SK-N-MC (cell line): Measurements from ENCODE around the gene TMEM132D.

Experiments used
- DNase-seq: peaks from one replicate; pipeline ENCODE4 v3.0.0-alpha.2; 2011; ENCODE audit warnings: low read depth, low spot score
- H3K27ac ChIP-seq: fragments of 200-600 bp; sonication (generic); 2 replicates; pipeline ENCODE4 v1.5.1; 2016; ENCODE audit warnings: mixed run types
- H3K36me3 ChIP-seq: fragments of 200-600 bp; sonication (generic); 2 replicates; pipeline ENCODE4 v1.6.1; 2017; ENCODE audit warnings: antibody characterized with exemption, low read length, mixed read lengths; ENCODE audit not compliant: insufficient read depth
- H3K4me3 ChIP-seq: fragments of 200-600 bp; sonication (generic); 2 replicates; pipeline ENCODE4 v1.5.1; 2016
- H3K9ac ChIP-seq: fragments of 200-600 bp; sonication (generic); 2 replicates; pipeline ENCODE4 v1.8.0; 2017; ENCODE audit warnings: mixed run types, mixed read lengths; ENCODE audit not compliant: insufficient read length
- H3K9me3 ChIP-seq: fragments of 200-600 bp; sonication (generic); 2 replicates; pipeline ENCODE4 v1.6.1; 2017; ENCODE audit warnings: low read depth, mild to moderate bottlenecking, antibody characterized with exemption, low read length, moderate library complexity, mixed read lengths
- EZH2 ChIP-seq: fragments of 200-600 bp; sonication (generic); IDR thresholded peaks from one replicate; pipeline ENCODE4 v1.6.1; 2017; ENCODE audit warnings: antibody characterized with exemption
- FOXP2 ChIP-seq: optimal IDR thresholded peaks from 2 replicates; pipeline ENCODE3; 2011; ENCODE audit warnings: mild to moderate bottlenecking, moderate library complexity; ENCODE audit not compliant: insufficient read depth; ENCODE audit errors: extremely low read length, control extremely low read depth
- POLR2AphosphoS5 ChIP-seq: IDR thresholded peaks from 2 replicates; pipeline ENCODE4 v1.6.1; 2012; ENCODE audit warnings: mild to moderate bottlenecking, low read depth, low read length, borderline replicate concordance

The TMEM132D gene

DNA sequence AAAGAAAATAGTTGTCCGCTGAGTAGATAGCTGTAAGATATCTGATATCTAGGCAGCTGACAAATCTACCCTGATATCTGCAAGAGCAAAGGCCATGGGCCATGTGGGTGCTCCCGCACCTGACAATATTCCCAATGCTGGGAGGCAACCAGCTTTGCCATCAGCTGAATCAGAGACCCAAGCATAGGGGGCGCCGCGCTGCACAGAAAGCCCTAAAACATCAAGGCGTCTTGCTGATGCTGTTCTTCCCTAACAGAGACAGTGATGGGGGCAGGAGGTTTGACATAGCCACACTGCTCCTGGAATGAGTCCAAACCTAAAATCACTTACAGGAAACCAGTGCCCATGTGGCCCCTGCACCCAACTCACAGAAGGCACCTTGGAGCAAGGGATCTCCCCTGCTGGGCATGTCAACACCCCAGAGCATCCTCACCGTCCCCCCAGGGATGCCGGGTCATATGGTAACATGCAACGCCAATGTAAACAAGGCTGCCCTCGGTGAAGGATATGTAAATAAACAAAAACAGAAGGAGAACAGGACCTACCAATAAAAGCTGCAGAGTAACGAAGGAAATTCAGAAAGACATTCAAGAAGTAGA lies 199.5 kb downstream of the TMEM132D start:
- Histone ChIP-seq H3K9ac (no peak overlapping the region), H3K4me3 (no peak overlapping the region), H3K9me3 (no peaks in the 10 kb centered on the region), H3K36me3 (no peaks in the 10 kb centered on the region), H3K27ac (no peak overlapping the region)
- DNase-seq: no peak
- TF ChIP-seq POLR2AphosphoS5 (no peak), EZH2 (no peak), FOXP2 (no peak)

DNA sequence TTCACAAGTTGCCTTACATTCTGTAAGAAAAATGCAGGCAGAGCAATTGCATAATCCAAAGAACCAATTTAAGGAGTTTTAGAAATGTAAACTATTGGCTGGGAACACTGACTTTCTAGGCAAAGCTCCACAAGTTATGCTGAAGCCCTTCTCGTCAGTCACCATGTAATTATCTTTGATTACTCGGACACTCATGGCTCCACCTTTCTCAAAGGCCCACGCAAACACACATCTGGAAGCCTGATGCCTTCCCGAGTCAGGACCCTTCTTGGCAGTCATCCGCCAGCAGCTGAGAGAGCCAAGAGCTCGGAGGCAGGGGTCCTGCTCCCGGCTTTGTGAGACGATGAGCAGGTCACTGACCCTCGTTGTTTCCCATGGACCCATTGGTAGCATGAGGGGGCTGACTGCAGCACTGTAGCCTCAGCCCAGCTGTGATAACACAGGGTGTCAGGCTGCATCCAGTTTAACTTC lies 202.2 kb downstream of the TMEM132D start:
- H3K27ac ChIP-seq: no peak overlapping the region
- TF ChIP-seq EZH2 (no peak), FOXP2 (no peak), POLR2AphosphoS5 (no peak)
- no peak overlapping the region for H3K4me3 ChIP-seq
- no peak overlapping the region for H3K9ac ChIP-seq
- DNase-seq: no peak
- no peaks in the 10 kb centered on the region for H3K36me3 ChIP-seq
- no peaks in the 10 kb centered on the region for H3K9me3 ChIP-seq

DNA sequence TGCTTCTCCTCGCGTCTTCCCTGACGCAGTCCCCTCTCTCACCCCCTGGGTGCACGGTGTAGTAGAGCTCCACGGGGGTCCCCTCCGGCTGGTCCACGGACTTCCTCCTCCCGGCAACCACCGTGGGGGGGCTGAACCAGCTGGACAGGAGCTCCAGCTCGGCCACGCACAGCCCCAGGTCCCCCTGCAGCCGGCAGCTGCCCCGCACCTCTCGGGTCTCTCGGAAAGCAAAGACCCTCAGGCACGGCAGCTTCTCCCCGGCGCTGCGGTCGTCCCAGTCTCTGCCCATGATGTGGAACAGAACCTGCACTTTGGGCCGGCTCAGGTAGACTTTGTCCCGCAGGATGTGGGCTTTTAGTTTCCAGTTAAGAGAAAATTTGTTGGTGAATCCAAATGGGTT lies 203.8 kb downstream of the TMEM132D start:
- no peak overlapping the region for H3K27ac ChIP-seq
- H3K9ac ChIP-seq: no peak overlapping the region
- TF ChIP-seq EZH2 (no peak), POLR2AphosphoS5 (no peak), FOXP2 (no peak)
- no peak overlapping the region for H3K4me3 ChIP-seq
- H3K36me3 ChIP-seq: no peaks in the 10 kb centered on the region
- no peaks in the 10 kb centered on the region for H3K9me3 ChIP-seq
- no peak for DNase-seq

DNA sequence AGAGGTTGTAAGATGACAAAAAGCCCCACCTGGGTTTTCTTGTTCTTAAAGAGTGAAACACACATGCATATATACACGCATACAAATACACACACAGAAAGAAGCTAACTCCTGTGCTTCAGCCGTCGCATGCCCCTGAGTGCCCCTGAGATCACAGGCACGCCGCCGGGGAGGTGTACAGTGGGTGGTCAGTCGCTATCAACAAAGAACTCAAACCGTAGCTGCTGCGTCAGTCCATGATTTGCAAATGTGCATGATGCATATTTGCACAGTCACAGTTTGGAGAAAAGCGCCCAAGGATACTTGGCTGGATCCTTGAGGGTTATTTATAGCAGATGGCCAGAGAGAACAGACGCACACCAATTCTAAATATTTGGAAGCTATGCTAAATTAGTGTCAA lies 206.9 kb downstream of the TMEM132D start:
- no peak for DNase-seq
- TF ChIP-seq FOXP2: no peak
- TF ChIP-seq POLR2AphosphoS5: no peak
- no peak for TF ChIP-seq EZH2
- H3K4me3 ChIP-seq: no peak overlapping the region
- H3K9ac ChIP-seq: no peak overlapping the region
- no peaks in the 10 kb centered on the region for H3K36me3 ChIP-seq
- no peak overlapping the region for H3K27ac ChIP-seq
- H3K9me3 ChIP-seq: no peaks in the 10 kb centered on the region

DNA sequence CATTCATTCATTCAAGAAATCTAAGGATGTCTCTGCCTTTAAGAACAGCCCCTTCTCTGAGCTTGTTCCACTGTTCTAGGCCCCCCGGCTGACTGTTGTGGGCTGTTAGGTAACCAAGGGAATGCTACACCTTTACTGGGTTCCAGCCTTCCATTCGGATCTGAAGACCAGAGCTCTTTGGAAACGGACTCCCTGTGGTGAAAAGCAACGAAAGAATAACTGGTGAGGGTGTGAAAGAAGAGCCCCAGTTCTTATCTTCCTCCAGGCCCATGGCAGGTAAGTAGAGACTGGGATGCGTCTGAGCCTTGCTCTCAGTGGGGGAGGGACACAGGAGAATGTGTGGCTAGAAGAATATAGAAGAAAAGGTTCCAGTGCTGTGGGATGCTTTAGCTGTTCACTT lies 207.4 kb downstream of the TMEM132D start:
- no peak overlapping the region for H3K4me3 ChIP-seq
- H3K27ac ChIP-seq: no peak overlapping the region
- TF ChIP-seq POLR2AphosphoS5: no peak

DNA sequence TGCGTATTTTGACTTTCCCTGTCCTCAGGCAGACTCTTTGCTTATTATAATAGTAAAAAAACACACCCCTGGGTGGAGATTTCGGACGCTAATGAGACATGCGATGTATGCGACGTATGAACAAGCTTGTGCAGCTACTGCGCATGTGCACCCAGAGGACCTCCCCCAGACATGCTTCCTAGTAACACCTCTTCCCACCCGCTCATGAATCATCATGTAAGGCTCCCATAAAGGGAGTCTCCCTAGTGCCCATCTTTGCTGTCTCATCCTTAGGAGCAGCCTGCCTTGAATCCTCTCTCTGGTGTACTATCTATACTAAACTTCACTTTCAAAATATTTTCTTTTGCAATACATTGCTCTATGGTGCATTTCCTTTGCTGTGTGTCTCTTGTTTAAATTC lies 210.1 kb downstream of the TMEM132D start:
- TF ChIP-seq EZH2: no peak
- no peak for TF ChIP-seq FOXP2
- TF ChIP-seq POLR2AphosphoS5: no peak
- no peak for DNase-seq
- H3K9me3 ChIP-seq: no peaks in the 10 kb centered on the region
- H3K27ac ChIP-seq: no peak overlapping the region
- no peak overlapping the region for H3K4me3 ChIP-seq
- H3K36me3 ChIP-seq: no peaks in the 10 kb centered on the region
- no peak overlapping the region for H3K9ac ChIP-seq

More for the DNA sequence above, 207.4 kb downstream of the TMEM132D start:
- no peaks in the 10 kb centered on the region for H3K9me3 ChIP-seq
- no peak overlapping the region for H3K9ac ChIP-seq
- no peak for DNase-seq
- no peaks in the 10 kb centered on the region for H3K36me3 ChIP-seq

DNA sequence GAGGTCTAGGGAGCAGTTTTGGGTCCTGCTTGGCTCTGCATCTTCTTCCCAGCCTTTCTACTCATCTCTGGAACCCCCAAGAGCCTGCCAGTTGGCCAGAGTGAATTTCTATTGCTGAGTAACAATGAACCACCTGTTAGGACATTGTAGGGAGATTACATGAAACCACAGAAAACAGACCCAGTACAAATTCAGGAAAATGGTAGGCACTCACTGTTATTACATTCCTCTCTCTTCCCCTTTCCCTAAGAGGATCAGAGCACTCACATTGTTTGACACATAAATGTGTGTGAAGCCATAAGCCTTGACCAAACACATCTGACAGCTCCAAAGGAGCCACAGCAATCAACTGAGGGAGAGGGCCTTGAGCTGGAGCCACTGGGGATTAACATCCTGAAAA lies 216.1 kb downstream of the TMEM132D start:
- Histone ChIP-seq H3K9ac (no peak overlapping the region), H3K36me3 (no peaks in the 10 kb centered on the region), H3K9me3 (no peaks in the 10 kb centered on the region), H3K4me3 (no peak overlapping the region), H3K27ac (no peak overlapping the region)
- no peak for DNase-seq
- TF ChIP-seq POLR2AphosphoS5 (no peak), FOXP2 (no peak), EZH2 (no peak)

DNA sequence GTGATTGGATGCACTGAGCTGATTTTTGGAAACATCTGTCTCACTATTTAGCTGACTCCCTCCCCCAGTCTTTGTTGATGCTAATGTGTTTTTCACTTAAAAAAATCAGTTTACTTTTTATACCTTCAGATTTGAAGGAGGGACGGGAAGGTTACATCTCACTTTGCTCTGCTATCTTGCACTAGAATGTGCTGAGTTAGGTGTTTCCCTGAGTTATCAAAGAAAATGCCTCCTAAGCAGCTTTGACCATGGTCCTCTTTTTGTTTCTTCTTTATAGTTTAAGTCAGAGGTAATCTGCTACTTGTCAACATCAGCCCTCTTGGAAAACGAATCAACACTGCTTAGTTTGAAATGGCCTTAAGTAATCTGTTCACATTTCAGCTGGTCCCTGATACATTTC lies 222.0 kb downstream of the TMEM132D start:
- no peak overlapping the region for H3K27ac ChIP-seq
- TF ChIP-seq FOXP2 (no peak), EZH2 (no peak), POLR2AphosphoS5 (no peak)
- H3K36me3 ChIP-seq: no peaks in the 10 kb centered on the region
- H3K9me3 ChIP-seq: no peaks in the 10 kb centered on the region
- no peak overlapping the region for H3K9ac ChIP-seq
- no peak for DNase-seq
- H3K4me3 ChIP-seq: no peak overlapping the region

DNA sequence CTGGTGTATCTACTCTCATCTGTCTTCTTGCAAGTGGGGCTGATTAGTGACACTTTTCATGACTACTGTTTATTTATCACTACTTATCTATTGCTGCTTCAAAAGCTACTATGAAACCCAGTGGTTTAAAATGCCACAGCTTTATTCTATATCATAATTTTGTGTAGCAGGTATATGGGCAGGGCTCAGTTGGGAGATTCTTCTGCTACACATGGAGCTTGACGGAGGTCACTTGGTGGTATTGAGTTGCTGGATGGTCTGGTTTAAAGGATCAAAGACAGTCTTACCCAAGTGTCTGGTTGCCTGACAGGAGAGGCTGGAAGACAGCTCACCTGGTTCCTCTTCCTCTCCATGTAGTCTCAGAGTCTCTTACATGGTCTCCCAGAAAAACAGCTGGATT lies 222.7 kb downstream of the TMEM132D start:
- TF ChIP-seq EZH2: no peak
- no peak for TF ChIP-seq FOXP2
- TF ChIP-seq POLR2AphosphoS5: no peak
- Histone ChIP-seq H3K27ac (no peak overlapping the region), H3K36me3 (no peaks in the 10 kb centered on the region), H3K9me3 (no peaks in the 10 kb centered on the region), H3K4me3 (no peak overlapping the region), H3K9ac (no peak overlapping the region)
- no peak for DNase-seq
